ENCODE results near the gene AICDA.

The AICDA gene

GRCh38 chr12:8606890-8607289 is 5.8 kb downstream of the AICDA start:
- no peak overlapping the region for H2AFZ ChIP-seq (ENCODE audit: low read length)
- no peaks in the 10 kb centered on the region for H4K20me1 ChIP-seq (ENCODE audit: insufficient read depth, low read length, poor library complexity, severe bottlenecking)
- no peaks in the 10 kb centered on the region for H3K79me2 ChIP-seq (ENCODE audit: insufficient read depth, low read length)
- H3K4me1 ChIP-seq (ENCODE audit: insufficient read depth, low read length, poor library complexity, severe bottlenecking), result peaks cover 4% of the 10 kb centered on the region
- H3K4me2 ChIP-seq (ENCODE audit: low read depth, low read length, poor library complexity, severe bottlenecking), result no peak overlapping the region
- H3K4me3 ChIP-seq (ENCODE audit: low read length, poor library complexity, severe bottlenecking), result no peak overlapping the region
- H3K36me3 ChIP-seq (ENCODE audit: insufficient read depth, low read length), result no peaks in the 10 kb centered on the region
- no peaks in the 10 kb centered on the region for H3F3A ChIP-seq (ENCODE audit: low read depth)
- no peak for TF ChIP-seq EZH2phosphoT487 (IDR thresholded peaks at IDR 0.05; ENCODE audit: borderline replicate concordance)
- TF ChIP-seq CTCF (conservative IDR thresholded peaks at IDR 0.05; ENCODE audit: low read length), result no peak
- no peak overlapping the region for H3K9ac ChIP-seq (ENCODE audit: low read depth, low read length, poor library complexity, severe bottlenecking)
- no peaks in the 10 kb centered on the region for H3K9me3 ChIP-seq (ENCODE audit: insufficient read depth, low read depth, low read length)
- no peaks in the 10 kb centered on the region for H3K27me3 ChIP-seq (ENCODE audit: insufficient read depth, low read length, poor library complexity, severe bottlenecking)
- H3K9me2 ChIP-seq (replicated peaks; ENCODE audit: low read depth, low read length), result no peaks in the 10 kb centered on the region

DNA sequence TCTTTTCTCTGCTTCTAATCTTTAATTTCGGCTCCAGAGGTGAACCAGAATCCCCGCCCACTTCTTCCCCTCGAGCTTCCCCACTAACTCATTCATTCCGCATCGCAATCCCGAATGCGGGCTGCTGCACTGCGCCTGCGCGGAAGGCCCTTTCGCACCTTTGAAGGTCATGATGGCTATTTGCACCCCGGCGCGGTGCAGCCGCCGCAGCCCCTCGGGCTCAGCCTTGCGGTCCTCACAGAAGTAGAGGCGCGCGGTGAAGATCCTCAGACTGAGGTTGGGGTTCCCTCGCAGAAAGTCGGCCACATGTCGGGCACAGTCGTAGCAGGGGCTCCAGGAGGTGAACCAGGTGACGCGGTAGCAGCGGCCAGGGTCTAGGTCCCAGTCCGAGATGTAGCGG is 7.6 kb downstream of the AICDA start:
- Histone ChIP-seq H3K4me2 (ENCODE audit: low read depth, low read length, poor library complexity, severe bottlenecking) (no peak overlapping the region), H2AFZ (ENCODE audit: low read length) (no peak overlapping the region), H3K9me2 (replicated peaks; ENCODE audit: low read depth, low read length) (no peaks in the 10 kb centered on the region), H3F3A (ENCODE audit: low read depth) (no peaks in the 10 kb centered on the region), H3K36me3 (ENCODE audit: insufficient read depth, low read length) (no peaks in the 10 kb centered on the region), H3K27me3 (ENCODE audit: insufficient read depth, low read length, poor library complexity, severe bottlenecking) (no peaks in the 10 kb centered on the region), H4K20me1 (ENCODE audit: insufficient read depth, low read length, poor library complexity, severe bottlenecking) (no peaks in the 10 kb centered on the region), H3K4me3 (ENCODE audit: low read length, poor library complexity, severe bottlenecking) (no peak overlapping the region), H3K9me3 (ENCODE audit: insufficient read depth, low read depth, low read length) (no peaks in the 10 kb centered on the region), H3K79me2 (ENCODE audit: insufficient read depth, low read length) (no peaks in the 10 kb centered on the region), H3K9ac (ENCODE audit: low read depth, low read length, poor library complexity, severe bottlenecking) (no peak overlapping the region), H3K4me1 (ENCODE audit: insufficient read depth, low read length, poor library complexity, severe bottlenecking) (peaks cover 4% of the 10 kb centered on the region)
- no peak for TF ChIP-seq EZH2phosphoT487 (IDR thresholded peaks at IDR 0.05; ENCODE audit: borderline replicate concordance)
- no peak for TF ChIP-seq CTCF (conservative IDR thresholded peaks at IDR 0.05; ENCODE audit: low read length)

- Histone ChIP-seq H3K27me3 (ENCODE audit: insufficient read depth, low read length, poor library complexity, severe bottlenecking) (no peaks in the 10 kb centered on the region), H3K79me2 (ENCODE audit: insufficient read depth, low read length) (no peaks in the 10 kb centered on the region), H3K4me1 (ENCODE audit: insufficient read depth, low read length, poor library complexity, severe bottlenecking) (no peaks in the 10 kb centered on the region), H3F3A (ENCODE audit: low read depth) (no peaks in the 10 kb centered on the region), H3K9me2 (replicated peaks; ENCODE audit: low read depth, low read length) (no peaks in the 10 kb centered on the region), H3K9ac (ENCODE audit: low read depth, low read length, poor library complexity, severe bottlenecking) (no peak overlapping the region), H4K20me1 (ENCODE audit: insufficient read depth, low read length, poor library complexity, severe bottlenecking) (no peaks in the 10 kb centered on the region), H3K4me3 (ENCODE audit: low read length, poor library complexity, severe bottlenecking) (no peak overlapping the region), H3K9me3 (ENCODE audit: insufficient read depth, low read depth, low read length) (no peaks in the 10 kb centered on the region), H3K36me3 (ENCODE audit: insufficient read depth, low read length) (no peaks in the 10 kb centered on the region), H2AFZ (ENCODE audit: low read length) (no peak overlapping the region), H3K4me2 (ENCODE audit: low read depth, low read length, poor library complexity, severe bottlenecking) (no peak overlapping the region)
- TF ChIP-seq CTCF (conservative IDR thresholded peaks at IDR 0.05; ENCODE audit: low read length) (peak; percentile 37), EZH2phosphoT487 (IDR thresholded peaks at IDR 0.05; ENCODE audit: borderline replicate concordance) (no peak)
These were observed 8.8 kb downstream of the AICDA start for GRCh38 chr12:8603856-8604255.
